CD8-positive, alpha-beta memory T cell (primary cell): ENCODE results near the gene MYH16. TPM values are rescaled to one million over a fixed set of nuclear protein-coding genes. Genes with fewer than 3 reads are reported as not detected.
"Not testable (repeated sequence)": the region's sequence is repeated elsewhere in the genome, so short reads cannot be mapped to it uniquely, and the experiment has no call there.

ENCODE experiments used
- CTCF ChIA-PET: fragments of 350-600 bp; sonication (Branson Sonifier 250); formaldehyde crosslinking; loops from one replicate; lab custom pipeline; 2021; ENCODE audit warnings: antibody characterized with exemption; lab: Charles Lee
- POLR2A ChIA-PET: fragments of 350-600 bp; sonication (Branson Sonifier 250); formaldehyde crosslinking; loops from one replicate; lab custom pipeline; 2021; ENCODE audit warnings: antibody characterized with exemption; lab: Charles Lee
- DNase-seq, 5 donors: peaks; one replicate each; pipeline versions ENCODE4 v3.0.0 to v3.0.0-alpha.2; 2020 to 2022; ENCODE audit warnings: mixed read lengths in 1 of 5
- H3K27ac ChIP-seq: one replicate; pipeline ENCODE4 v1.7.0; 2013; ENCODE audit warnings: low read depth, mild to moderate bottlenecking, low read length, moderate library complexity
- H3K27me3 ChIP-seq: 2 replicates; pipeline ENCODE4 v1.7.0; 2013; ENCODE audit warnings: low read length, mild to moderate bottlenecking; ENCODE audit not compliant: insufficient read depth, poor library complexity, severe bottlenecking
- H3K36me3 ChIP-seq: 2 replicates; pipeline ENCODE4 v1.7.0; 2013; ENCODE audit warnings: mild to moderate bottlenecking, low read length, moderate library complexity; ENCODE audit not compliant: insufficient read depth
- H3K4me1 ChIP-seq: 2 replicates; pipeline ENCODE4 v1.7.0; 2013; ENCODE audit warnings: mild to moderate bottlenecking, low read length, moderate library complexity; ENCODE audit not compliant: insufficient read depth
- H3K4me3 ChIP-seq: 2 replicates; pipeline ENCODE4 v1.7.0; 2013; ENCODE audit warnings: mild to moderate bottlenecking, low read length
- H3K9me3 ChIP-seq: 2 replicates; pipeline ENCODE4 v1.7.0; 2013; ENCODE audit warnings: mild to moderate bottlenecking, low read length
- H3K27ac Mint-ChIP-seq, 8 donors: one replicate each; pipeline ENCODE4 v1.8.0; 2020 to 2021; ENCODE audit warnings: mixed read lengths in 8 of 8, mild to moderate bottlenecking in 6 of 8, inconsistent platforms in 3 of 8, moderate library complexity in 3 of 8
- H3K27me3 Mint-ChIP-seq, 2 donors: one replicate each; pipeline ENCODE4 v1.8.0; 2020 to 2021; ENCODE audit warnings: mixed read lengths in 2 of 2, mild to moderate bottlenecking in 1 of 2, moderate library complexity in 1 of 2
- H3K36me3 Mint-ChIP-seq, 3 donors: one replicate each; pipeline ENCODE4 v1.8.0; 2020 to 2021; ENCODE audit warnings: mixed read lengths in 3 of 3, inconsistent platforms in 1 of 3, mild to moderate bottlenecking in 1 of 3
- H3K4me1 Mint-ChIP-seq, 3 donors: one replicate each; pipeline ENCODE4 v1.8.0; 2020 to 2021; ENCODE audit warnings: mixed read lengths in 3 of 3, inconsistent platforms in 1 of 3, mild to moderate bottlenecking in 1 of 3
- H3K4me3 Mint-ChIP-seq, 7 donors: one replicate each; pipeline ENCODE4 v1.8.0; 2020 to 2021; ENCODE audit warnings: mixed read lengths in 7 of 7, mild to moderate bottlenecking in 6 of 7, moderate library complexity in 4 of 7, inconsistent platforms in 2 of 7
- H3K9me3 Mint-ChIP-seq, 5 donors: one replicate each; pipeline ENCODE4 v1.8.0; 2020 to 2022; ENCODE audit warnings: mixed read lengths in 5 of 5, mild to moderate bottlenecking in 3 of 5, moderate library complexity in 2 of 5, inconsistent platforms in 1 of 5
- polyA plus RNA-seq: library from polyadenylated mRNA; unstranded; fragments of 300-500 nt; fragmentation: Illumina TruSeq; gene quantifications from one replicate; pipeline ENCODE4 v1.2.3, GENCODE V29; 2021
- total RNA-seq, 2 experiments: library from RNA; stranded (reverse); gene quantifications; one replicate each; pipeline ENCODE4 v1.2.3, GENCODE V29; 2021

Gene MYH16
- total and polyA plus RNA-seq, 3 experiments from 2014 or later, result not detected

DNA sequence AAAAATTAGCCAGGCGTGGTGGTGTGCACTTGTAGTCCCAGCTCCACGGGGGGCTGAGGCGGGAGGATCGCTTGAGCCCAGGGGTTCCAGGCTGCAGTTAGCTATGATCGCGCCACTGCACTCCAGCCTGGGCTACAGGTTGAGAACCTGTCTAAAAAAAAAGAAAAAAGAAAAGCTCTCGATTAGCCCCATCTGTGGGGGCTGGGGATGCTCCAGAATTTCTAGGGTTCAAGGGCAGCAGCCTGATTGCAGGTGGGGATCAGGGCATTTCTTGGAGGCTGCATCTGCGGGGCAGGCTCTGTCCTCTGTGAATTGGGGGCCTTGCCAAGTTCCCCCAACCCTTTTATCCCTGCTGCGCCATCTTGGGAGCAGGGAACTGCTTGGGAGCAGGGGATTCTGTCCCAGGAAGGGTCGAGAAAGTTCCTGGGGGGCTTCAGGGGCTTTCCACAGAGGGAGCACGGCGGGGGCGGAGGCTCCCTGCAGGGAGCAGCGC, 52.4 kb downstream of the MYH16 start:
- H3K4me1 ChIP-seq, result peaks cover 36% of the 10 kb centered on the region
- Mint-ChIP-seq H3K27ac (peak overlapping the region; percentile 84 to 99 (median 93)), H3K9me3 (no peaks in the 10 kb centered on the region), H3K27me3 (peaks cover 0 to 12% of the 10 kb centered on the region in 2 donors), H3K4me3 (peak overlapping the region; percentile 84 to 98 (median 92)), H3K4me1 (peaks cover 34 to 39% (median 38%) of the 10 kb centered on the region in 3 donors), H3K36me3 (peaks cover 0 to 16% (median 0%) of the 10 kb centered on the region in 3 donors)
- ChIA-PET POLR2A (interaction anchor here (1.0 kb wide), 1 partner anchor 113 kb away, joined by 3 read pairs; the partner anchor contains the start of gene PTCD1), CTCF (interaction anchor here (0.9 kb wide), 1 partner anchor 12 kb away, joined by 3 read pairs; no protein-coding TSS in a partner anchor)
- H3K36me3 ChIP-seq, result no peaks in the 10 kb centered on the region
- no peaks in the 10 kb centered on the region for H3K9me3 ChIP-seq
- no peak for DNase-seq
- H3K4me3 ChIP-seq, result peak overlapping the region; percentile 98
- H3K27ac ChIP-seq, result peak overlapping the region; percentile 87
- no peaks in the 10 kb centered on the region for H3K27me3 ChIP-seq

DNA sequence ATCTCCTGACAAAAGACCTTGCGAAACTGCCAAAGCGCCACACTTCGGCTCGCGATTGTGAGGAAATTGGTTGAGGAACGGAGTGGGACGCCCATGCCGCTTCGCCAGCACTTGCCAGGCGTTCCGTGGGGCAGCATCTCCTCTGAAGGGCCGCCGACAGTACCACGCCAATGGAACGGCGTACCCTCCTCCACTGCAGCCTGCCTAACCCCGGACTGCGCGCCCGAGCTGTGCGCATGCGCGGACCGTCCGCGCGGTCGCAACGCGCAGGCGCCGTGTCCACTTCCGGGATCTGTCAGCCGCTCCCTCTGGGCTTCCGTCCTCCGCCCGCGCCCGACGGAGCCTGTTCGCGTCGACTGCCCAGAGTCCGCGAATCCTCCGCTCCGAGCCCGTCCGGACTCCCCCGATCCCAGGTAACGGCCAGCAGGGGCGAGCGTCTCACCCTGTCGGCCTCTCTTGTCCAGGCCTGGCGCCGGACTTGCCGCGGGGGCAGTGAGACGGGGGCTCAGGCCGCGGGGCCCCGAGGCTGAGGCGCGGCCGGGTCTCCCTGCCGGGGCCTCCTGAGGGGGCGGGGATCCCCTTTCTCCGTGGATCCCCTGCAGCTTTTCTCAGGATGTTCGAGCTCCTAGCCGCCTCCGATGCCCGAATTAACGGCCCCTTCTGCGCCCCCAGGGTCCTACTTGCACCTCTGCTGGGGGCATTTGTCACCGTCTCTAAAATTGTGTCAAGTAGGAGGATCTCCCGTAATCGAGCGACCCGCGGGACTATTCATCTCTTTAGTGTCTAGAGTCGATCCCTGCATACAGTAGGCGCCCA, 53.2 kb downstream of the MYH16 start, which contains the start of gene ARPC1A:
ARPC1A (plus strand) TSS at position 307 of the 816 bp plus-strand sequence. CDS start 7,456 bp downstream, outside the sequence.
- CTCF ChIA-PET, result interaction anchor here (0.9 to 1.7 kb wide), 2 partner anchors 13 to 39 kb away, joined by 3 to 4 read pairs; no protein-coding TSS in a partner anchor
- H3K27ac Mint-ChIP-seq, result peak within 1 kb of the TSS; percentile 84 to 99 (median 93)
- H3K36me3 Mint-ChIP-seq, result peaks cover 0 to 18% (median 0%) of the 10 kb centered on the region in 3 donors

DNA sequence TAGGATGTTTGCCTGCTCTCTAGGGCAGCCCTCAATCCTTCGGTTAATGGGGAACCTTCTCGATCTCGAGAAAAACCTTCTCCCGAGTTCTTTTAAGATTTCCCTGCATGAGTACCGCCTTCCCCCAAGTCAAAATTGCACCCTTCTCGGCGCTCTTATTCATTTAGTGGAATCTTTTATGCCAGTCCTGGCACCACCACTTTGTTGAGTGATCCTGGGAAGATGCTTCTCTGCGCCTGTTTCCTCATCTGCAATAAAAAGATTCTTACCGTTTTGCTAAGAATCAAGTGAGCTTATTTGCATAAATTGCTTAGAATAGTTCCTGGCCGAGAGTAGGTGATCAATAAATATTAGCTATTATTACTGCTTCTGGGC, 53.8 kb downstream of the MYH16 start:
- peaks cover 0 to 21% (median 0%) of the 10 kb centered on the region in 3 donors for H3K36me3 Mint-ChIP-seq
- peaks cover 46 to 52% (median 51%) of the 10 kb centered on the region in 3 donors for H3K4me1 Mint-ChIP-seq
- peak overlapping the region; percentile 98 for H3K4me3 ChIP-seq
- DNase-seq, result no peak
- H3K27ac Mint-ChIP-seq, result peak overlapping the region; percentile 66 to 99 (median 93)
- peak overlapping the region; percentile 87 for H3K27ac ChIP-seq
- H3K27me3 Mint-ChIP-seq, result peaks cover 0 to 12% of the 10 kb centered on the region in 2 donors
- no peaks in the 10 kb centered on the region for H3K9me3 Mint-ChIP-seq
- peaks cover 39% of the 10 kb centered on the region for H3K4me1 ChIP-seq
- no peaks in the 10 kb centered on the region for H3K9me3 ChIP-seq
- peak overlapping the region; percentile 84 to 98 (median 92) for H3K4me3 Mint-ChIP-seq
- H3K36me3 ChIP-seq, result no peaks in the 10 kb centered on the region
- H3K27me3 ChIP-seq, result no peaks in the 10 kb centered on the region
- POLR2A ChIA-PET, result no interaction called here
- CTCF ChIA-PET, result interaction anchor here (0.7 to 1.7 kb wide), 3 partner anchors 13 to 39 kb away, joined by 3 to 7 read pairs (median 4); no protein-coding TSS in a partner anchor

More for the DNA sequence above, 53.2 kb downstream of the MYH16 start, which contains the start of gene ARPC1A:
- peaks cover 41 to 46% (median 45%) of the 10 kb centered on the region in 3 donors for H3K4me1 Mint-ChIP-seq
- peak within 1 kb of the TSS; percentile 84 to 98 (median 92) for H3K4me3 Mint-ChIP-seq
- peak; percentile 88 to 93 (median 92) for DNase-seq
- peak within 1 kb of the TSS; percentile 98 for H3K4me3 ChIP-seq
- no peaks in the 10 kb centered on the region for H3K9me3 Mint-ChIP-seq
- H3K36me3 ChIP-seq, result no peaks in the 10 kb centered on the region
- POLR2A ChIA-PET, result interaction anchor here (0.8 to 1.0 kb wide), 2 partner anchors 112 to 299 kb away, joined by 3 read pairs; partner anchors contain the start of gene PTCD1
- peak within 1 kb of the TSS; percentile 87 for H3K27ac ChIP-seq
- H3K27me3 ChIP-seq, result no peaks in the 10 kb centered on the region
- peaks cover 0 to 12% of the 10 kb centered on the region in 2 donors for H3K27me3 Mint-ChIP-seq
- peaks cover 39% of the 10 kb centered on the region for H3K4me1 ChIP-seq
- no peaks in the 10 kb centered on the region for H3K9me3 ChIP-seq

DNA sequence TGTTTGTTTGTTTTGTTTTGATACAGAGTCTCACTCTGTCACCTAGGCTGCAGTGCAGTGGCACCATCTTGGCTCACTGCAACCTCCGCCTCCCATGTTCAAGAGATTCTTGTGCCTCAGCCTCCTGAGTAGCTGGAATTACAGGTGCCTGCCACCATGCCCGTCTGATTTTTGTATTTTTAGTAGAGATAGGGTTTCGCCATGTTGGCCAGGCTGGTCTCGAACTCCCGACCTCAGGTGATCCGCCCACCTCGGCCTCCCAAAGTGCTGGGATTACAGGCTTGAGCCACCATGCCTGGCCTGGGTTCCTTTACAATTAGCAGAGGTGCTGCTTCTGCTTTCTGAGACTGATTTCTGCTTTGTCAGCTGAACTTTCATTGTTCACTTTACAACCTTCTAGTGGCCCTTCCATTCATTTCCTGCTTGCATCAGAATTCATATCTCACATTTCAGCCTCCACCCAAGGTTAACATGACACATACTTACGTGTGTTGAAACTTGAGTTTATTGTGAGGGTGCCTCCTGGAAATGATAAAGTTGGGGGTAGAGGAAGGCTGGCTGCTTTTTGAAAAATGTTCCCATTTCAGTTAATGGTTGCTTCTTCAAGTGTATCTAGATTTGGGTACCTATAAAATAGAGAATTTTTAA, 57.8 kb downstream of the MYH16 start:
- Histone ChIP-seq H3K36me3 (peaks cover 10% of the 10 kb centered on the region), H3K4me1 (peaks cover 32% of the 10 kb centered on the region), H3K27ac (peak overlapping the region; percentile 35)
- not testable (repeated sequence) for DNase-seq, H3K4me3 ChIP-seq, H3K27me3 ChIP-seq, H3K27me3 Mint-ChIP-seq, H3K9me3 ChIP-seq, H3K9me3 Mint-ChIP-seq
- H3K27ac Mint-ChIP-seq, result peak overlapping the region in 7 of 8 donors; percentile 13 to 81 (median 70)
- peak overlapping the region in 5 of 7 donors; percentile 5 to 42 (median 34) for H3K4me3 Mint-ChIP-seq
- H3K36me3 Mint-ChIP-seq, result peaks cover 0 to 47% (median 2%) of the 10 kb centered on the region in 3 donors
- CTCF ChIA-PET, result interaction anchor here (1.3 kb wide), 1 partner anchor 17 kb away, joined by 7 read pairs; no protein-coding TSS in a partner anchor
- POLR2A ChIA-PET, result interaction anchor here (0.7 kb wide), 1 partner anchor 779 kb away, joined by 5 read pairs; no protein-coding TSS in a partner anchor
- H3K4me1 Mint-ChIP-seq, result peaks cover 59 to 73% (median 71%) of the 10 kb centered on the region in 3 donors

DNA sequence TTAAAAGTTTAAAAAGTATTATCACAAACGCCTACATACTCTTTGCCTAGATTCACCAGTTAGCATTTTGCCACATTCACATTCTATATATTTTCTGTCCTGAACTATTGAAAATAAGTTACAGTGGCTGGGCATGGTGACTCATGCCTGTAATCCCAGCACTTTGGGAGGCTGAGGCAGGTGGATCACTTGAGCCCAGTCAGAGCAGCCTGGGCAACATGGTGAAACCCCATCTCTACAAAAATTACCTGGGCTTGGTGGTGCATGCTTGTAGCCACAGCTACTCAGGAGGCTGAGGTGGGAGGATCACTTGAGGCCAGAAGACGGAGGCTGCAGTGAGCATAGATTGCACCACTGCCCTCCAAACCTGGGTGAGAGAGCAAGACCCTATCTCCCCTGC, 58.4 kb downstream of the MYH16 start:
- POLR2A ChIA-PET, result interaction anchor here (0.6 kb wide), 1 partner anchor 62 kb away, joined by 5 read pairs; no protein-coding TSS in a partner anchor
- peaks cover 32% of the 10 kb centered on the region for H3K4me1 ChIP-seq
- Mint-ChIP-seq H3K27me3 (peaks cover 0 to 6% of the 10 kb centered on the region in 2 donors), H3K4me3 (peak overlapping the region in 2 of 7 donors; percentile 23 to 27), H3K9me3 (no peaks in the 10 kb centered on the region), H3K4me1 (peaks cover 58 to 71% (median 71%) of the 10 kb centered on the region in 3 donors), H3K27ac (peak overlapping the region in 4 of 8 donors; percentile 13 to 71 (median 52)), H3K36me3 (peaks cover 0 to 47% (median 2%) of the 10 kb centered on the region in 3 donors)
- peaks cover 12% of the 10 kb centered on the region for H3K36me3 ChIP-seq
- no peak for DNase-seq
- H3K9me3 ChIP-seq, result no peaks in the 10 kb centered on the region
- no peaks in the 10 kb centered on the region for H3K27me3 ChIP-seq
- no peak overlapping the region for H3K4me3 ChIP-seq
- H3K27ac ChIP-seq, result peak overlapping the region; percentile 35
- CTCF ChIA-PET, result no interaction called here

DNA sequence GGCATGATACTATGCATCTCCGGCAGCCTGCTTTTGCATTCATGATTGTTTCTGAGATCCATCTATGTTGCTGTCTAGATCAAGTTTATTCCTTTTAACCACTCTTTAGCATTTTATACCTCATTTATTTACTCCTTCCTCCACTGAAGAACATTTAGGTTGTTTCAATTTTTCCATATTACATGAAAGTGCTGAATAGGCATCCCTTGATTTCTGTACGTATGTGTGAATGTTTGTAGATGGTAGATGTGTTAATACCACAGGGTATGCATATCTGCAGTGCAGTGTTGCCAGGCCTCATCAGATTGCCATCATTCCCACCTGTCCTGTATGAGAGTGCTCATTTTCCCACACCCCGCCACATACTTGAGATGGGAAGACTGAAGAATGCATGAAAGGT, 67.0 kb downstream of the MYH16 start:
- Mint-ChIP-seq H3K27me3 (no peaks in the 10 kb centered on the region), H3K4me3 (no peak overlapping the region), H3K36me3 (peaks cover 9 to 76% (median 24%) of the 10 kb centered on the region in 3 donors), H3K9me3 (peaks cover 0 to 2% (median 0%) of the 10 kb centered on the region in 5 donors), H3K27ac (peak overlapping the region in 2 of 8 donors; percentile 33 to 76), H3K4me1 (peaks cover 3 to 11% (median 8%) of the 10 kb centered on the region in 3 donors)
- Histone ChIP-seq H3K27me3 (no peaks in the 10 kb centered on the region), H3K27ac (no peak overlapping the region), H3K9me3 (no peaks in the 10 kb centered on the region), H3K4me3 (no peak overlapping the region), H3K36me3 (peaks cover 45% of the 10 kb centered on the region), H3K4me1 (no peaks in the 10 kb centered on the region)
- ChIA-PET POLR2A (no interaction called here), CTCF (interaction anchor here (1.0 kb wide), 1 partner anchor 26 kb away, joined by 3 read pairs; no protein-coding TSS in a partner anchor)
- DNase-seq, result no peak

DNA sequence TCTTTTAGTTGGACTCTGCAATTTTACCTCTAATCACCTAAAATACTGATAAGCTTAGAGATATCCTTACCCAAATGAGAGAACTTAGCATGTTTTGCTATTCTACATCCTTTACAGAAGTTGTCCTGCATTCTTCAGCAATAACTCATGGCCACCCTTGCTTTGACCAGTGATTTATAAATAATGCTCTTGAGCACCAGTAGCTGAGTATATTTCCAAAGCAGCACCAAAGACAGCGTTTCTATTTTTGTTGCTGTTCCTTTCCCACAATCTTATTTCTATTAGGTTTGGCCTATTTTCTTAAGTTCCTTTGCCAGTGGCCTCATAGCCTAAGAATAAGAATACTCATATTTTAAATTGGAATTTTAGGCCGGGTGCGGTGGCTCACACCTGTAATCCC, 68.0 kb downstream of the MYH16 start:
- H3K9me3 Mint-ChIP-seq, result peaks cover 0 to 2% (median 0%) of the 10 kb centered on the region in 5 donors
- Histone ChIP-seq H3K9me3 (no peaks in the 10 kb centered on the region), H3K36me3 (peaks cover 47% of the 10 kb centered on the region), H3K27ac (no peak overlapping the region), H3K4me3 (no peak overlapping the region), H3K4me1 (no peaks in the 10 kb centered on the region), H3K27me3 (no peaks in the 10 kb centered on the region)
- H3K36me3 Mint-ChIP-seq, result peaks cover 9 to 76% (median 25%) of the 10 kb centered on the region in 3 donors
- no peak overlapping the region for H3K4me3 Mint-ChIP-seq
- POLR2A ChIA-PET, result no interaction called here
- CTCF ChIA-PET, result interaction anchor here (0.9 kb wide), 1 partner anchor 36 kb away, joined by 3 read pairs; no protein-coding TSS in a partner anchor
- H3K27ac Mint-ChIP-seq, result peak overlapping the region in 1 of 8 donors; percentile 29
- peaks cover 0 to 8% (median 4%) of the 10 kb centered on the region in 3 donors for H3K4me1 Mint-ChIP-seq
- DNase-seq, result no peak
- no peaks in the 10 kb centered on the region for H3K27me3 Mint-ChIP-seq
